Hematopoietic multipotent progenitor cell treated with erythropoietin and hydrocortisone succinate and interleukin-3 and kit ligand, for 15 days (in vitro differentiated cells): ENCODE results near the gene FLT1.

ENCODE experiments used
- DNase-seq: peaks from one replicate; pipeline ENCODE4 v3.0.0-alpha.2; 2015; ENCODE audit warnings: low spot score

Gene FLT1

DNA sequence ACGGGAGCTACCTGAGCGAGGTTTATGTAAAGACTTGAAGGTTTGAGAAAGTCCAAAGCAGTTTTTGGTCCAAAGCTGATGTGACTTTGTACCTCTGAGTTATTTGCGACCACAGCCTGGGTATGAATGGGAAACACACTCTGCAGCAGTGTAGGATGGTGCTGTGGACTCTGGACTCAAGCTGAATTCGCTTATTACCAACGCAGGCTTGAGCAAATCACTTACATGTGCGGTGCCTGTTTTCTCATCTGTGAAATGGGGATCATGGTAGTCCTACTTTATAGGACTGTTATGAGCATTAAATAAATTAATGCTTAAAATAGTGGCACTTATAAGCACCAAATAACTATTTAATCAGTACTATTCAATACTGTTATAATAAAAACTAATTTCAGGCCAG is 180.0 kb downstream of the FLT1 start:
- no peak for DNase-seq

DNA sequence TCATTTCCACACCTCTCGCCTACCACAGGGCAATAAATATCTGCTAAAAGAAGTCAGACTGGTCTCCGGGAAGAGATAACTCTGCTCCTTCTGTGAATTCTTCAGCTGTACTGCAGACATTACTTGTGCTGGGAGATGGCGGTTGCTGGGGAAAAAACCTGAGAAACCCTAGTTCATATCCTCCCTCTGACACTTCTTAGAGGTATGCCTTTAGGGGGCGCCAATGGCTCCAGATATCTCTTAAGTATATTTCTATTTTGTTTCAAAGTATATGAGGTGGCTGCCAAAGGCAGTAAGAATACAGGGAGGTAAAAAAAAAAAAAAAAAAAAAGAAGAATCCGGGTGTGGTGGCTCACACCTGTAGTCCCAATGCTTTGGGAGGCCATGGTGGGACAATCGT is 181.3 kb downstream of the FLT1 start:
- DNase-seq: no peak

- no peak for DNase-seq
Observed at GRCh38 chr13:28306325-28306724, 188.6 kb downstream of the FLT1 start.

DNA sequence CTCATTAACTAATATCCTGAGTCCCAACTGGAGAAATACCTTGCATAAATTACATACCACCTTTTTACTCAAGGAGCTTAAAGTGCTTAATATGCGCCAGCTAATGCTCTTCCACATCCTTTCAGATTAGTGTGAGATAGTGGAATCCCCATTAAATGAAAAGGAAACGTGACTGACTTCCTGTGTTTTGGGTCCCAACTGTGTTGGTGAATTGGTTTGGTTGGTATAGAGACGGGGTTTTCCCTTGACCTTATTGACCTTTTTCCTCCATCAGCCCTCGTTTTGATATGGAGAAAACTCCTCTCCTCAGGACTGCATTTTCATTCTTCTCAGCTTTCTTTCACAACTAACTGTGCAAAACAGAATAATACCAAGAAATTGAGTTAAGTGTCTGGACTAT is 193.1 kb downstream of the FLT1 start:
- DNase-seq: no peak

GRCh38 chr13:28299916-28300315 is 195.0 kb downstream of the FLT1 start:
- DNase-seq: no peak

- no peak for DNase-seq
Observed at GRCh38 chr13:28297341-28297740, 197.6 kb downstream of the FLT1 start.

GRCh38 chr13:28286263-28286662 is 208.7 kb downstream of the FLT1 start:
- DNase-seq: no peak

DNA sequence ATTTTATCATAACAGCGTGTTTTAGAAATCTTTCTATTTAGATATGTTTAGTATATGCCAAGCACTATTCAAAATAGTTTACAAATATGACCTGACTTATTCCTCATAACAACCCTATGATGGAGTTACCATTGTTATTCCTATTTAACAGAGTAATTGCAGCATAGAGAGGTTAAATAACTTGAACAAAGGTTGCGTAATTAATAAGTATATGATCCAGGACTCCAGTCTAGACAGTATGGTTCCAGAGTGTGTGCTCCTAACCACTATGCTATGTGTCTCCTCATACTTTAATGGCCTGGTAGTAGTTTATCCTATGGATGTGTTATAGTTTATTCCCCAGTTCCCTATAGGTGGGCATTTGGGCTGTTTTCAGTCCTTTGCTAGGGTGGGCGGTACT is 211.3 kb downstream of the FLT1 start:
- DNase-seq: no peak

- DNase-seq: no peak
Observed at GRCh38 chr13:28282451-28282850, 212.5 kb downstream of the FLT1 start.

- no peak for DNase-seq
Observed at GRCh38 chr13:28273919-28274318, 221.0 kb downstream of the FLT1 start.

DNA sequence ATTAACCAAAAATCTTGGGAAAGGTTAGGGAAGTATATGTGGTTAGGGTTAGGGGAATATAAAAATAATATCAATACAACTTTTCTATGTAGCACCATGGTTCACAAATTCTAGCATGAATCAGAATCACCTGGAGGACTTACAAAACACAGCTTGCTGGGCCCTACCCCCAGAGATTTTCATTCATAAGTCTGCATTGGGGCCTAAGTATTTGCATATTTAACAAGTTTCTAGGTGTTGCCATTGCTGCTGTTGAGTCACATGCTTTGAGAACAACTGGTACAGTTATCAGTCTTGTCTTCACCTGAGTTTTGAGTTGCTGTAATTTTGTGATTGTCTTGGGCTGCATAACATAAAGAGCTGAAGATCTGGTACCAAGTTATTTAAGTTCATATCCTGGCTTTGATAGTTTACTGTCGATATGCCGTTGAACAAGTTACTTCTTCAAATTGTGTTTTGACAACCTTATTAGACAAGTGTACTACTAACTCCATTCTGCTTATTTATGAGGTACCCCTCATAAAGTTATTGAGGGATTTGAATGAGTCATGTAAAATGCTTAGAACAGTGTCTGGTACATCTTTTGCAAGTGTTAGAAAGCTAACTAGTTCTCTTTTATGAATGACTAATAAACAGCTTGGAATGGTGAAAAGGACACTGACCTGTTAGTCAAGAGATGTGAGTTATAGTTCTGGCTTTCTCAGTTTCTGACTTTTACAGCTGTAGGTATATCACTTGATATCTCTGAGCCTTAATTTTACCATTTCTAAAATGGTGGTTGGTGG is 223.7 kb downstream of the FLT1 start:
- no peak for DNase-seq

- DNase-seq: no peak
Observed at GRCh38 chr13:28268800-28269223, 226.1 kb downstream of the FLT1 start.

- no peak for DNase-seq
Observed at GRCh38 chr13:28267497-28267896, 227.4 kb downstream of the FLT1 start.

GRCh38 chr13:28258417-28258816 is 236.5 kb downstream of the FLT1 start:
- no peak for DNase-seq

DNA sequence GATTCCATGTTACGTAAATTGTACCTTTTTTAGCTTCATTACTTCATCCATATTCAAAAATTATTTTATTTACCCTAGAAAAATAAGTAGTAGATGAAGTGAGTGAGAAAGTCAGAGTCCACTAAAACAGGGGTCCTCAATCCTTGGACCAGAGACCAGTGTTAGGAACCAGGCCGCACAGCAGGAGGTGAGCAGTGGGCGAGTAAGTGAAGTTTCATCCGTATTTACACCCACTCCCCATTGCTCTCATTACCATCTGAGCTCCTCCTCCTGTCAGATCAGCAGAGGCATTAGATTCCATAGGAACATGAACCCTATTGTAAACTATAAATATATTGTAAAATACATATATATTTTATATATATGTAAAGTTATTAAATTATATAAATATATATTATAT is 237.6 kb downstream of the FLT1 start:
- no peak for DNase-seq

- no peak for DNase-seq
Observed at GRCh38 chr13:28252547-28252946, 242.4 kb downstream of the FLT1 start.

DNA sequence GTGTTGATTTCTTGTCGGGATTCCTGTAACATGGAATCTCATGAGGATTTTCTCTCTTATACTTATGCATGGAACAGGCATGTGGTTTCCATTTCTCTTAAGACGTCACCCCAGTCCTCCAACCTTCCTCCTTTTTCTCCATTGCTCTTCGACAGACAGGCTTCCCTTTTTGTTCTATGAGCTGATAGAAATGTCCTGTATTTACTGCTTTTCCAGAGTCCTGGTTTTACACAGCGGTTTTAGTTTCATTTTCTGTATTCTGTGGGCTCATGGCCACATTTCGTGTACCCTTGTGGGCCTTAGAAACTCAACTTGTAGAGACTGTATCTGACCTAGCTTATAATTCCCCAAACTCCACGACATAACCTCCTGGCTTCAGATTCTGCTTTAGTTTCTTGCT is 243.5 kb downstream of the FLT1 start:
- DNase-seq: peak; percentile 20

DNA sequence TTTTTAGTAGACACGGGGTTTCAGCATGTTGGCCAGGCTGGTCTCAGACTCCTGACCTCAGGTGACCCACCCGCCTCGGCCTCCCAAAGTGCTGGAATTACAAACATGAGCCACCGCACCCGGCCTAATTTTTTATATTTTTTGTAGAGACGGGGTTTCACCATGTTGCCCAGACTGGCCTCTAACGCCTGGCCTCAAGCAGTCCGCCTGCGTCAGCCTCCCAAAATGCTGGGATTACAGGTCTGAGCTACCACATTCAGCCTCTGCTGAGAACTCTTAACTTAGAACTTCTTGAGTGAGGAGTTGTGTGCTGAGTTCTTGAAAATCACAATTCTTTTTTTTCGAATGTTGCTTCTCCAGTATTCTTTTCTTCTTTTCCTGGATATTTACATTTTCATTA is 244.4 kb downstream of the FLT1 start:
- no peak for DNase-seq
